SU-DHL-6 (cell line): ENCODE results near the gene PRKAG1.

Source experiments
- H2AFZ ChIP-seq: fragments of 200-600 bp; sonication (generic); 2 replicates; pipeline ENCODE4 v1.6.1; 2014; ENCODE audit warnings: low read depth, mild to moderate bottlenecking, moderate library complexity, mixed read lengths, antibody characterized with exemption, low read length; ENCODE audit not compliant: severe bottlenecking
- H3F3A ChIP-seq: fragments of 200-600 bp; shearing (Covaris generic); 2 replicates; pipeline ENCODE4 v1.6.0; 2016; ENCODE audit warnings: antibody characterized with exemption, mild to moderate bottlenecking; ENCODE audit not compliant: insufficient read depth
- H3K27ac ChIP-seq: fragments of 200-600 bp; sonication (generic); 2 replicates; pipeline ENCODE4 v1.5.1; 2016; ENCODE audit warnings: low read depth, mild to moderate bottlenecking, low read length, moderate library complexity, mixed read lengths
- H3K27me3 ChIP-seq: fragments of 200-600 bp; sonication (generic), shearing (Covaris generic); 2 replicates; pipeline ENCODE4 v1.6.0; 2014; ENCODE audit warnings: mild to moderate bottlenecking, low read length
- H3K36me3 ChIP-seq: fragments of 200-600 bp; sonication (generic); 2 replicates; pipeline ENCODE4 v1.6.1; 2014; ENCODE audit warnings: mild to moderate bottlenecking, low read length, mixed read lengths
- H3K4me2 ChIP-seq: fragments of 300-600, 200-600 bp; shearing (Covaris generic), sonication (generic); 2 replicates; pipeline ENCODE4 v1.6.0; 2014; ENCODE audit warnings: low read length, low read depth, mild to moderate bottlenecking; ENCODE audit not compliant: poor library complexity, severe bottlenecking
- H3K4me3 ChIP-seq: fragments of 200-600 bp; sonication (generic); 2 replicates; pipeline ENCODE4 v1.5.1; 2014; ENCODE audit warnings: antibody characterized with exemption, low read length, mild to moderate bottlenecking, mixed read lengths; ENCODE audit not compliant: insufficient read depth, poor library complexity, severe bottlenecking
- H3K79me2 ChIP-seq: fragments of 200-600 bp; sonication (generic); 2 replicates; pipeline ENCODE4 v1.6.1; 2014; ENCODE audit warnings: mild to moderate bottlenecking, low read length, moderate library complexity; ENCODE audit not compliant: insufficient read depth
- H3K9ac ChIP-seq: fragments of 200-600 bp; sonication (generic); 2 replicates; pipeline ENCODE4 v1.7.0; 2014; ENCODE audit warnings: mild to moderate bottlenecking, low read length
- H3K9me2 ChIP-seq: fragments of 200-600 bp; sonication (generic); replicated peaks from 2 replicates; pipeline ENCODE4 v1.6.1; 2014; ENCODE audit warnings: low read length; ENCODE audit not compliant: insufficient read depth
- H3K9me3 ChIP-seq: fragments of 200-600 bp; sonication (generic); 2 replicates; pipeline ENCODE4 v1.6.1; 2014; ENCODE audit warnings: low read length, mixed read lengths; ENCODE audit not compliant: insufficient read depth
- H4K20me1 ChIP-seq: fragments of 200-600 bp; sonication (generic); 2 replicates; pipeline ENCODE4 v1.6.1; 2014; ENCODE audit warnings: low read depth, mild to moderate bottlenecking, antibody characterized with exemption, low read length, moderate library complexity, mixed read lengths
- CTCF ChIP-seq: fragments of 200-600 bp; sonication (generic); IDR thresholded peaks from one replicate; pipeline ENCODE4 v1.5.1; 2017; ENCODE audit warnings: antibody characterized with exemption, mild to moderate bottlenecking, low read length, moderate library complexity; ENCODE audit not compliant: insufficient read depth, poor library complexity, severe bottlenecking
- EZH2phosphoT487 ChIP-seq: fragments of 200-600 bp; sonication (generic), shearing (Covaris generic); conservative IDR thresholded peaks from 2 replicates; pipeline ENCODE4 v1.6.1; 2018; ENCODE audit warnings: mild to moderate bottlenecking, antibody characterized with exemption, low read length, moderate library complexity, mixed read lengths

PRKAG1 gene

GRCh38 chr12:48952691-48953090 lies 65.9 kb downstream of the PRKAG1 start:
- TF ChIP-seq CTCF (no peak), EZH2phosphoT487 (no peak)
- Histone ChIP-seq H3K79me2 (peaks cover 63% of the 10 kb centered on the region), H3K9ac (no peak overlapping the region), H3K27me3 (no peaks in the 10 kb centered on the region), H3K27ac (no peak overlapping the region), H3K4me2 (no peak overlapping the region), H3K9me2 (no peaks in the 10 kb centered on the region), H3K9me3 (no peaks in the 10 kb centered on the region), H3K4me3 (no peak overlapping the region), H3K36me3 (no peaks in the 10 kb centered on the region), H4K20me1 (no peaks in the 10 kb centered on the region), H3F3A (peaks cover 3% of the 10 kb centered on the region; the same call in 1 of the 2 replicates), H2AFZ (no peak overlapping the region)
